ENCODE data around the gene FOXO6.
A peak's percentile ranks its signal among the peaks of the same experiment; 100 is the strongest.

The FOXO6 gene

GRCh38 chr1:41428738-41429640 lies 67.8 kb downstream of the FOXO6 start:
- no peak for DNase-seq

GRCh38 chr1:41429641-41430035 lies 68.4 kb downstream of the FOXO6 start:
- no peak for DNase-seq

- no peak for DNase-seq
Measured at GRCh38 chr1:41430069-41430468, 68.8 kb downstream of the FOXO6 start.

GRCh38 chr1:41430582-41430981 lies 69.3 kb downstream of the FOXO6 start:
- DNase-seq: no peak

- peak in 1 of 2 experiments; percentile 42 for DNase-seq
Measured at GRCh38 chr1:41431490-41432350, 70.5 kb downstream of the FOXO6 start.

All from NCI-H446 (cell line).